A549 (cell line): Measurements from ENCODE around the gene CD226. TPM values are rescaled to one million over a fixed set of nuclear protein-coding genes. Genes with fewer than 3 reads are reported as not detected.
"Not testable (repeated sequence)": the region's sequence is repeated elsewhere in the genome, so short reads cannot be mapped to it uniquely, and the experiment has no call there.

Source experiments
- ATAC-seq, 2 experiments: fragments of 200-7000 bp in 1 of 2; fragments of >200 bp in 1 of 2; cut with Nextera tagmentation in 1 of 2; cut with Tn5 transposase in 1 of 2; 3 replicates each; pipeline versions ENCODE4 v1.8.0 to v1.9.1; 2018 to 2020; ENCODE audit warnings: mild to moderate bottlenecking in 1 of 2, moderate library complexity in 1 of 2
- CTCF ChIA-PET: fragments of 300-600 bp; sonication (Branson Sonifier 250); formaldehyde crosslinking; extraction: SDS; loops from one replicate; lab custom pipeline; 2021; ENCODE audit warnings: antibody characterized with exemption, inconsistent platforms; lab: Yijun Ruan, JAX
- POLR2A ChIA-PET: fragments of 350-600 bp; formaldehyde crosslinking; extraction: SDS; loops from one replicate; lab custom pipeline; 2021; ENCODE audit warnings: antibody characterized with exemption, inconsistent platforms; lab: Yijun Ruan, JAX
- DNase-seq, 2 experiments: peaks; one replicate each; pipeline versions ENCODE4 v3.0.0 to v3.0.0-alpha.2; 2011 to 2016; ENCODE audit warnings: low read depth in 1 of 2, low spot score in 1 of 2
- FAIRE-seq: peaks from 2 replicates; lab custom pipeline; 2011; peaks lifted over from hg19 to GRCh38; lab: Jason Lieb, UNC
- H3K27ac ChIP-seq, 2 experiments: fragments of >200 bp; sonication (Bioruptor Twin); formaldehyde crosslinking; 3 replicates each; pipeline ENCODE4 v1.5.1; 2016 to 2017
- H3K4me1 ChIP-seq: fragments of >200 bp; sonication (Bioruptor Twin); formaldehyde crosslinking; 3 replicates; pipeline ENCODE4 v1.6.1; 2016
- H3K4me2 ChIP-seq: fragments of >200 bp; sonication (Bioruptor Twin); formaldehyde crosslinking; 3 replicates; pipeline ENCODE4 v1.6.1; 2016
- H3K4me3 ChIP-seq: fragments of >200 bp; sonication (Bioruptor Twin); formaldehyde crosslinking; 3 replicates; pipeline ENCODE4 v1.5.1; 2016
- H3K9me3 ChIP-seq: fragments of >200 bp; sonication (Bioruptor Twin); formaldehyde crosslinking; 3 replicates; pipeline ENCODE4 v1.6.1; 2016
- CBX2 ChIP-seq: fragments of 200-600 bp; sonication (generic); IDR thresholded peaks from 2 replicates; pipeline ENCODE4 v1.6.1; 2016; ENCODE audit warnings: low read depth, mild to moderate bottlenecking, borderline replicate concordance
- CHD4 ChIP-seq: fragments of 200-600 bp; sonication (generic); IDR thresholded peaks from 2 replicates; pipeline ENCODE4 v1.6.1; 2016; ENCODE audit warnings: antibody characterized with exemption, mild to moderate bottlenecking, borderline replicate concordance
- EHF ChIP-seq: fragments of 250-450 bp; sonication (Bioruptor Pico); IDR thresholded peaks from 2 replicates; pipeline ENCODE4 v1.5.0; 2020; ENCODE audit warnings: mild to moderate bottlenecking
- EHMT2 ChIP-seq: fragments of 200-600 bp; sonication (generic); IDR thresholded peaks from 2 replicates; pipeline ENCODE4 v1.6.1; 2016; ENCODE audit warnings: antibody characterized with exemption, low read depth, mild to moderate bottlenecking, moderate library complexity
- FOSL2 ChIP-seq, 2 experiments: fragments of 450-650 bp in 1 of 2; fragments of >200 bp in 1 of 2; sonication (Bioruptor Twin) in 1 of 2; formaldehyde crosslinking; IDR thresholded peaks; 2 replicates each; pipeline versions ENCODE4 v1.5.0 to v1.6.1; 2016 to 2020; ENCODE audit warnings: mild to moderate bottlenecking in 1 of 2, moderate library complexity in 1 of 2
- HES2 ChIP-seq: fragments of >200 bp; sonication (Bioruptor Twin); formaldehyde crosslinking; IDR thresholded peaks from 2 replicates; pipeline ENCODE4 v1.6.1; 2016
- HOXB13 ChIP-seq: fragments of 250-450 bp; sonication (Bioruptor Pico); IDR thresholded peaks from 2 replicates; pipeline ENCODE4 v1.5.0; 2020; ENCODE audit warnings: low read depth, mild to moderate bottlenecking, moderate library complexity
- KDM5A ChIP-seq: fragments of 200-600 bp; sonication (generic); IDR thresholded peaks from 2 replicates; pipeline ENCODE4 v1.6.1; 2016; ENCODE audit warnings: antibody characterized with exemption, mild to moderate bottlenecking
- MYC ChIP-seq: IDR thresholded peaks from 2 replicates; pipeline ENCODE4 v1.6.1; 2012; ENCODE audit warnings: mild to moderate bottlenecking, inconsistent platforms, low read length, improper control_type of control experiment, borderline replicate concordance
- PHF8 ChIP-seq: fragments of 200-600 bp; sonication (generic); IDR thresholded peaks from 2 replicates; pipeline ENCODE4 v1.6.1; 2016; ENCODE audit warnings: low read depth, mild to moderate bottlenecking, antibody characterized with exemption, moderate library complexity, borderline replicate concordance
- POLR2A ChIP-seq: IDR thresholded peaks from 2 replicates; pipeline ENCODE4 v1.6.1; 2012; ENCODE audit warnings: mild to moderate bottlenecking, low read length
- POLR2AphosphoS2 ChIP-seq: conservative IDR thresholded peaks from 2 replicates; pipeline ENCODE4 v1.6.1; 2012; ENCODE audit warnings: low read length, improper control_type of control experiment, inconsistent platforms
- SMC3 ChIP-seq: fragments of >200 bp; sonication (Bioruptor Twin); formaldehyde crosslinking; IDR thresholded peaks from 3 replicates; pipeline ENCODE4 v1.6.1; 2018; ENCODE audit warnings: inconsistent platforms
- USF2 ChIP-seq: fragments of 450-650 bp; IDR thresholded peaks from 2 replicates; pipeline ENCODE4 v1.6.1; 2014; ENCODE audit warnings: antibody characterized with exemption
- ZC3H11A ChIP-seq: fragments of 450-650 bp; IDR thresholded peaks from 2 replicates; pipeline ENCODE4 v1.6.1; 2014; ENCODE audit warnings: antibody characterized with exemption, mild to moderate bottlenecking
- ZSCAN20 ChIP-seq: fragments of 250-450 bp; sonication (Bioruptor Pico); IDR thresholded peaks from 2 replicates; pipeline ENCODE4 v1.8.0; 2022; ENCODE audit warnings: mild to moderate bottlenecking, moderate library complexity
- WGBS: methylation state at CpG from one replicate; pipeline ENCODE4 v1.1.6; 2017; ENCODE audit errors: missing lambda C conversion rate; 5-methylcytosine and 5-hydroxymethylcytosine counted together
- polyA plus RNA-seq, 4 experiments: library from polyadenylated mRNA; depleted of rRNA in 3 of 4; stranded (reverse); fragments of >200 nt; fragmentation: RNase III in 1 of 4; extraction: RNeasy Plus Mini Kit Qiagen cat#74134 plus additional on column Dnase treatment in 1 of 4; gene quantifications; 2 replicates in 3 of 4; 3 replicates in 1 of 4; pipeline ENCODE4 v1.2.3, GENCODE V29; 2011 to 2017
- TF ChIP-seq, protein P1 (sequence below): IDR thresholded peaks from 2 replicates; pipeline ENCODE4 v1.6.1; 2012
- TF ChIP-seq, protein P2 (sequence below): fragments of >200 bp; sonication (Bioruptor Twin); formaldehyde crosslinking; IDR thresholded peaks from 3 replicates; pipeline ENCODE4 v1.6.1; 2016
- TF ChIP-seq, protein P3 (sequence below): fragments of 250-450 bp; sonication (Bioruptor Pico); IDR thresholded peaks from 2 replicates; pipeline ENCODE4 v1.5.0; 2021; ENCODE audit warnings: mild to moderate bottlenecking, moderate library complexity, borderline replicate concordance

The CD226 gene
- polyA plus RNA-seq, 2 of the 4 experiments (the other 2 are of a cell fraction): 0.28 to 0.92 TPM

DNA sequence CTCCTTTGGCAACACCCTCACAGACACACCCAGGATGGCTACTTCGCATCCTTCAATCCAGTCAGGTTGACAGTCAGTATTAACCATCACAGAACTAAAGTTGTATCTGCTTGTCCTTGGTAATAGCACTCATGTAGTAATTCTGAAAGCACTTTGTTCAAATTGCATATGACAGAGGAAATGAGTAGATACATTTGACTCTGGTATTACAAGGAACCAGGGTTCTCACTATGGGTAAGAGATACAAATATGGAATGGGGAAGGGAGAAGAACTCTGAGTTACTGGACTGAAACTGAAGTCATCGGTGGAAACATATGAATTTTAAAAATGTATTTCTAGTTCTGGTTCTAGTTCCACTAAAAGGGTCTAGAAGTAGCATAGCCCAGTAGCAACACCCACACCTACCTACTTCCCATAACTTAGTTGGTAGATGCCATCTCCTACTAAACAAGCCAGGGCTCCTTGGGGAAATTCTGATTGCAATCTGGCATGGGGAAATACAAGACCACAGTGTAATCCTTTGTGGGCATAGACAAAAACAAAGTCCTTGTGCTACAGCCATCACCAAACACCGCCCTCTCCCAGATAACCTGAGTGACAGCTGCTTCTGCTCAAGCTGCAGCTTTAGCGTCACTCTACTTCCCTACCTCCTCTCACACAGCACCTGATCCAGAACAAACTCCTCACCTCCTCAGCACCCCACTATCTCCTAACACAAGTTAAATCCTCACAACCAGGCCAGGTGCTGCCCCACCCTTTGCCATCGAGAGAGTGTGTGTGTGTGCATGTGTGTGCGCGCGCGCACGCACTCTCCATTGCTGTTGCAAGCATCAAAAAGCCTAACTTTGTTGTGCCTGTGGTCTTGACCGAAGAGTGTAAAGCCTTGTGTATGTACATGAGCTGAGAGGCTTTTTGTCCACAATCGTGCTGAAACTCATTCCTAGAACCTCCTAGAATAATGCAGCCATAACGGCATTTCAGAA lies 31.4 kb upstream of the CD226 start:
- FAIRE-seq: no peak
- POLR2A ChIA-PET: no interaction called here

DNA sequence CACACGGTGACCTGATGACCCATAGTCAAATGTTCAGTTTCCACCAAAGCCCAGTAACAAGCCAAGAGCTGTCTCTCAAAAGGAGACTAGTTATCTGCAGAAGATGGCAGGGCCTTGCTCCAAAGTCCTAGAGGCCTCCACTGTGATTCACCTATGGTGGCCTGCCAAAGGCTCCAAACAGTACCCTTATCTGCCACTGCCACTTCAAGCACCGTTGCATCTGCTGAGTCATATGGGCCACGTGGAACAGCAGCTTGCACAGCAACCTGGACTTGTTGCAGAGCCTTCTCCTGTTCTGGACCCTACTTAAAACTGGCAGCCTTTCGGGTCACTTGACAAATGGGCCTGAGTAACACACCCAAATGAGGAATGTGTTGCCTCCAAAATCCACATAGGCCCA lies 27.6 kb upstream of the CD226 start:
- peaks cover 16% of the 10 kb centered on the region; the same call in 2 of the 3 replicates for H3K9me3 ChIP-seq
- FAIRE-seq, CTCF ChIA-PET, H3K4me2 ChIP-seq, H3K4me3 ChIP-seq, POLR2A ChIA-PET, H3K27ac ChIP-seq, ATAC-seq, H3K4me1 ChIP-seq, DNase-seq: not testable (repeated sequence)
- WGBS: 70% methylated on average over 4 of the region's 4 CpGs

More for the DNA sequence above, 31.4 kb upstream of the CD226 start:
- Histone ChIP-seq H3K4me1 (no peaks in the 10 kb centered on the region), H3K9me3 (peaks cover 12% of the 10 kb centered on the region; the same call in 2 of the 3 replicates), H3K27ac (no peak overlapping the region), H3K4me2 (no peak overlapping the region), H3K4me3 (no peak overlapping the region)
- ATAC-seq: no peak
- no peak for DNase-seq
- 86% methylated on average over 13 of the region's 13 CpGs for WGBS
- TF ChIP-seq HES2 (no peak), SMC3 (no peak), CBX2 (no peak), MYC (no peak), EHMT2 (no peak), KDM5A (no peak), EHF (CRISPR knock-in tag) (no peak), CHD4 (no peak), POLR2AphosphoS2 (no peak), POLR2A (no peak), PHF8 (no peak)
- TF ChIP-seq, protein P1, sequence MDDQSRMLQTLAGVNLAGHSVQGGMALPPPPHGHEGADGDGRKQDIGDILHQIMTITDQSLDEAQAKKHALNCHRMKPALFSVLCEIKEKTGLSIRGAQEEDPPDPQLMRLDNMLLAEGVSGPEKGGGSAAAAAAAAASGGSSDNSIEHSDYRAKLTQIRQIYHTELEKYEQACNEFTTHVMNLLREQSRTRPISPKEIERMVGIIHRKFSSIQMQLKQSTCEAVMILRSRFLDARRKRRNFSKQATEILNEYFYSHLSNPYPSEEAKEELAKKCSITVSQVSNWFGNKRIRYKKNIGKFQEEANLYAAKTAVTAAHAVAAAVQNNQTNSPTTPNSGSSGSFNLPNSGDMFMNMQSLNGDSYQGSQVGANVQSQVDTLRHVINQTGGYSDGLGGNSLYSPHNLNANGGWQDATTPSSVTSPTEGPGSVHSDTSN: no peak
- CTCF ChIA-PET: no interaction called here

DNA sequence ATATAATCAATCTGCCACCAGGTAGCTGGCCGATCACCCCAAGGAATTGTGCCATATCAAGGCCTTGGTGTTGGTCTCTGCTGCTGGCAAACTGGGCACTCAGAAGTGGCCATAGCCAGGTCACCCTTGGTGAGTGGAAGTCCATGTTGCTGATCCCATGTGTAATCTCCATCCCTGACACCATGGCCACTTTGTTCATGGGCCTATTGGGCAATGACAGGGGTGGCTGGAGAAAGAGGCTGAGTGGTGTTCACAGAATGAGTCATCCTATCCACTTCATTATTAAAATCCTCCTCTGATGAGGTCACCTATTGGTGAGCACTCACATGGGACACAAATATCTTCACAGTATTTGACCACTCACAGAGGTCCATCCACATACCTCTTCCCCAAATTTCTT lies 26.7 kb upstream of the CD226 start:
- Histone ChIP-seq H3K4me2 (no peak overlapping the region), H3K4me3 (no peak overlapping the region), H3K9me3 (peaks cover 16% of the 10 kb centered on the region; the same call in 2 of the 3 replicates)
- no peak for ATAC-seq
- WGBS: 100% methylated on average over 1 of the region's 1 CpG
- POLR2A ChIA-PET: no interaction called here
- TF ChIP-seq FOSL2 (IDR thresholded peaks at IDR 0.05) (no peak), FOSL2 (CRISPR knock-in tag; IDR thresholded peaks at IDR 0.05) (peak; percentile 45; the same call in 1 of the 2 replicates), ZC3H11A (no peak), ZSCAN20 (CRISPR knock-in tag) (no peak)
- TF ChIP-seq, all 56 proteins: peak for 1
- Histone ChIP-seq H3K4me1 (no peaks in the 10 kb centered on the region), H3K27ac (no peak overlapping the region)
- CTCF ChIA-PET: no interaction called here
- DNase-seq: no peak
- FAIRE-seq: no peak

DNA sequence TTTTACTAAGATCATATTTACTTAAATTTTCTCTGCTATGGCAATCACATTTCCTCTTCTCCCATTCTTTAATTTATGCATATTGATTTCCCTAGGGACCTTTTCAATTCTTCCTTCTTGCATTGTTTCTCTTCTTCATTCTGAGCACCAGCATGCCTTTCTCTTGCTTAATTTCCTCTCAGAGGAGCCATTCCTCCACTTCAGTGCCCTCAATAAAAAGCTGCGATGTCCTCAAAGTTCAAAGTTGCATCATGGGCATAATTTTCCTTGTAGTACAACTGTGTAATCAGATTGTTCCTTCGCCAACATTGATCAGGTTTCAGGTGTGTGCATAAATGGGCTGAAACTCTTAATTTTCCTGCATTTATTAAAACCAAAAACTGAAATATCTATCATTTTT lies 21.8 kb upstream of the CD226 start:
- Histone ChIP-seq H3K4me1 (no peaks in the 10 kb centered on the region), H3K9me3 (0 out of 3 replicates have a peak, but pooled peaks cover 4% of the 10 kb centered on the region), H3K4me3 (no peak overlapping the region), H3K4me2 (no peak overlapping the region), H3K27ac (no peak overlapping the region)
- WGBS: 60% methylated on average over 2 of the region's 2 CpGs
- POLR2A ChIA-PET: no interaction called here
- FAIRE-seq (no peak), ATAC-seq (no peak), DNase-seq (no peak)
- CTCF ChIA-PET: no interaction called here
- no peak for TF ChIP-seq USF2
- TF ChIP-seq ZC3H11A: no peak
- TF ChIP-seq, protein P2, sequence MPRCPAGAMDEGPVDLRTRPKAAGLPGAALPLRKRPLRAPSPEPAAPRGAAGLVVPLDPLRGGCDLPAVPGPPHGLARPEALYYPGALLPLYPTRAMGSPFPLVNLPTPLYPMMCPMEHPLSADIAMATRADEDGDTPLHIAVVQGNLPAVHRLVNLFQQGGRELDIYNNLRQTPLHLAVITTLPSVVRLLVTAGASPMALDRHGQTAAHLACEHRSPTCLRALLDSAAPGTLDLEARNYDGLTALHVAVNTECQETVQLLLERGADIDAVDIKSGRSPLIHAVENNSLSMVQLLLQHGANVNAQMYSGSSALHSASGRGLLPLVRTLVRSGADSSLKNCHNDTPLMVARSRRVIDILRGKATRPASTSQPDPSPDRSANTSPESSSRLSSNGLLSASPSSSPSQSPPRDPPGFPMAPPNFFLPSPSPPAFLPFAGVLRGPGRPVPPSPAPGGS: no peak
- TF ChIP-seq PHF8: no peak
- no peak for TF ChIP-seq HOXB13 (CRISPR knock-in tag)
- TF ChIP-seq, protein P3, sequence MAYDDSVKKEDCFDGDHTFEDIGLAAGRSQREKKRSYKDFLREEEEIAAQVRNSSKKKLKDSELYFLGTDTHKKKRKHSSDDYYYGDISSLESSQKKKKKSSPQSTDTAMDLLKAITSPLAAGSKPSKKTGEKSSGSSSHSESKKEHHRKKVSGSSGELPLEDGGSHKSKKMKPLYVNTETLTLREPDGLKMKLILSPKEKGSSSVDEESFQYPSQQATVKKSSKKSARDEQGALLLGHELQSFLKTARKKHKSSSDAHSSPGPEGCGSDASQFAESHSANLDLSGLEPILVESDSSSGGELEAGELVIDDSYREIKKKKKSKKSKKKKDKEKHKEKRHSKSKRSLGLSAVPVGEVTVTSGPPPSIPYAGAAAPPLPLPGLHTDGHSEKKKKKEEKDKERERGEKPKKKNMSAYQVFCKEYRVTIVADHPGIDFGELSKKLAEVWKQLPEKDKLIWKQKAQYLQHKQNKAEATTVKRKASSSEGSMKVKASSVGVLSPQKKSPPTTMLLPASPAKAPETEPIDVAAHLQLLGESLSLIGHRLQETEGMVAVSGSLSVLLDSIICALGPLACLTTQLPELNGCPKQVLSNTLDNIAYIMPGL (CRISPR knock-in tag): no peak
- no peak for TF ChIP-seq SMC3
